ENCODE results near the gene KRR1.

DNA sequence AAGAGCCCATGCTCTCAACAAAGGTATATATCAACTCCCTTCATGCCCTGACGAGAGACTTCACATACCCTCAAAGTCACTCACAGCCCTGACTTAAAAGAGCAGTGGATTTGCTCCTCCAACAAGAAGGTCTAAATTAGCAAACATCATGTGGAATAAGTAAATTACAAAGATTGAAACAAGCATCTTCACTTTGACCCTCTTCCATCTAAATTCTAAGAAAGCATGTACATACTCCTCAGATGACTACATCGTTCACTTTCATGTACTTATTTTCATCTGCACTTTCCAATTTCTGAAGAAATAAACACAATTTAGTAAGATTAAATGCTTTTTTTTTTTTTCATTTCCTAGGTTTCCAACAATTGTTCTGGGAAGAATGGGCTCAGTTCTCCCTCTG lies 38.6 kb upstream of the KRR1 start:
- no peak for TF ChIP-seq FOXJ3 (CRISPR knock-in tag; IDR thresholded peaks at IDR 0.05)
- TF ChIP-seq, protein P1, sequence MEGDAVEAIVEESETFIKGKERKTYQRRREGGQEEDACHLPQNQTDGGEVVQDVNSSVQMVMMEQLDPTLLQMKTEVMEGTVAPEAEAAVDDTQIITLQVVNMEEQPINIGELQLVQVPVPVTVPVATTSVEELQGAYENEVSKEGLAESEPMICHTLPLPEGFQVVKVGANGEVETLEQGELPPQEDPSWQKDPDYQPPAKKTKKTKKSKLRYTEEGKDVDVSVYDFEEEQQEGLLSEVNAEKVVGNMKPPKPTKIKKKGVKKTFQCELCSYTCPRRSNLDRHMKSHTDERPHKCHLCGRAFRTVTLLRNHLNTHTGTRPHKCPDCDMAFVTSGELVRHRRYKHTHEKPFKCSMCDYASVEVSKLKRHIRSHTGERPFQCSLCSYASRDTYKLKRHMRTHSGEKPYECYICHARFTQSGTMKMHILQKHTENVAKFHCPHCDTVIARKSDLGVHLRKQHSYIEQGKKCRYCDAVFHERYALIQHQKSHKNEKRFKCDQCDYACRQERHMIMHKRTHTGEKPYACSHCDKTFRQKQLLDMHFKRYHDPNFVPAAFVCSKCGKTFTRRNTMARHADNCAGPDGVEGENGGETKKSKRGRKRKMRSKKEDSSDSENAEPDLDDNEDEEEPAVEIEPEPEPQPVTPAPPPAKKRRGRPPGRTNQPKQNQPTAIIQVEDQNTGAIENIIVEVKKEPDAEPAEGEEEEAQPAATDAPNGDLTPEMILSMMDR (IDR thresholded peaks at IDR 0.05): no peak
- TF ChIP-seq, protein P2, sequence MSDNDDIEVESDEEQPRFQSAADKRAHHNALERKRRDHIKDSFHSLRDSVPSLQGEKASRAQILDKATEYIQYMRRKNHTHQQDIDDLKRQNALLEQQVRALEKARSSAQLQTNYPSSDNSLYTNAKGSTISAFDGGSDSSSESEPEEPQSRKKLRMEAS (IDR thresholded peaks at IDR 0.05; ENCODE audit: low read depth): no peak
- TF ChIP-seq EZH2phosphoT487 (IDR thresholded peaks at IDR 0.05; ENCODE audit: borderline replicate concordance, low read depth): no peak
- TF ChIP-seq RCOR1 (IDR thresholded peaks at IDR 0.05; ENCODE audit: low read length): no peak
- TF ChIP-seq SMC3 (IDR thresholded peaks at IDR 0.05; ENCODE audit: low read depth, low read length): no peak
- no peak for TF ChIP-seq JUND (IDR thresholded peaks at IDR 0.05)
- TF ChIP-seq SIN3A (IDR thresholded peaks at IDR 0.05; ENCODE audit: borderline replicate concordance, low read depth, low read length): no peak
- no peak for TF ChIP-seq EP300 (IDR thresholded peaks at IDR 0.05; ENCODE audit: borderline replicate concordance in 1 of 2, low read depth in 1 of 2, low read length in 1 of 2)
- no peak for TF ChIP-seq TAF1 (IDR thresholded peaks at IDR 0.05; ENCODE audit: borderline replicate concordance, low read depth, low read length)
- TF ChIP-seq RAD21 (IDR thresholded peaks at IDR 0.05; ENCODE audit: low read length): no peak
- TF ChIP-seq RFX5 (IDR thresholded peaks at IDR 0.05; ENCODE audit: low read length): no peak
- TF ChIP-seq TCF12 (IDR thresholded peaks at IDR 0.05): no peak

All from SK-N-SH (cell line).